Measurements from ENCODE around the gene U2AF2. TPM values are rescaled to one million over a fixed set of nuclear protein-coding genes. Genes with fewer than 3 reads are reported as not detected.

The U2AF2 gene
- total and polyA plus RNA-seq, 9 of the 15 experiments (the other 6 are each of a cell fraction or from before 2014, with no cell fraction given) = 3.0 to 331 (median 157) TPM

- TF ChIP-seq SETDB1 (IDR thresholded peaks at IDR 0.05; ENCODE audit: low read length) (no peak), POLR2B (IDR thresholded peaks at IDR 0.05; ENCODE audit: low read depth, partially characterized antibody) (peak; percentile 59), NBN (IDR thresholded peaks at IDR 0.05; ENCODE audit: low read depth) (no peak), ARID3B (CRISPR knock-in tag; IDR thresholded peaks at IDR 0.05; ENCODE audit: borderline replicate concordance) (no peak), ZNF263 (CRISPR knock-in tag; IDR thresholded peaks at IDR 0.05; ENCODE audit: borderline replicate concordance) (no peak)
Measured at GRCh38 chr19:55641426-55642152, 13.2 kb upstream of the U2AF2 start (continued).

GRCh38 chr19:55642153-55643002 is 12.5 kb upstream of the U2AF2 start:
- peak overlapping the region; percentile 88 to 98; a peak in 3 of 4 replicates for H3K9ac ChIP-seq (ENCODE audit: insufficient read depth in 1 of 2, low read depth in 2 of 2, low read length in 2 of 2)
- peak; percentile 40 for FAIRE-seq
- CTCF ChIA-PET (ENCODE audit: low intra/inter-chr PET ratio) = interaction anchor here (0.6 kb wide), 1 partner anchor 682 kb away, joined by 6 read pairs; no protein-coding TSS in a partner anchor
- ATAC-seq = no peak
- H2AFZ ChIP-seq (ENCODE audit: low read depth, low read length) = no peak overlapping the region
- H4K20me1 ChIP-seq (replicated peaks; ENCODE audit: control insufficient read depth, insufficient read depth, low read length) = no peaks in the 10 kb centered on the region
- H3K79me2 ChIP-seq (ENCODE audit: control insufficient read depth, insufficient read depth, low read length) = peaks cover 80% of the 10 kb centered on the region
- DNase-seq (ENCODE audit: extremely low read depth in 1 of 4, low spot score in 3 of 4) = peak in 2 of 4 experiments; percentile 28 to 53
- H3K9me3 ChIP-seq (replicated peaks; ENCODE audit: control insufficient read depth, insufficient read depth, low read depth, low read length) = no peaks in the 10 kb centered on the region
- H3K4me3 ChIP-seq = peak overlapping the region; percentile 94
- H3K27me3 ChIP-seq (ENCODE audit: control insufficient read depth in 2 of 2, insufficient read depth in 2 of 2, low read length in 2 of 2) = no peaks in the 10 kb centered on the region
- peak overlapping the region; percentile 91 for H3K4me2 ChIP-seq (ENCODE audit: insufficient read depth, low read length)
- H3K9me1 ChIP-seq (ENCODE audit: control insufficient read depth, insufficient read depth, low read length) = no peaks in the 10 kb centered on the region
- BruUV-seq (replicated peaks) = TSS peak; percentile 25
- peaks cover 41 to 65% of the 10 kb centered on the region in 2 experiments for H3K4me1 ChIP-seq (replicated peaks in 1 of 2; ENCODE audit: control insufficient read depth in 2 of 2, insufficient read depth in 2 of 2, low read length in 2 of 2)
- H3K27ac ChIP-seq (ENCODE audit: extremely low read depth, low read depth, low read length) = peak overlapping the region; percentile 74; the same call in 2 of the 3 replicates
- POLR2A ChIA-PET = interaction anchor here (0.6 to 2.3 kb wide), 2 partner anchors 12 to 475 kb away, joined by 3 to 8 read pairs; partner anchors contain the start of gene U2AF2
- WGBS (ENCODE audit: insufficient coverage, low coverage, missing lambda C conversion rate) = 17% methylated on average over 30 of the region's 65 CpGs
- H3K36me3 ChIP-seq (ENCODE audit: control insufficient read depth, insufficient read depth, low read length) = peaks cover 36% of the 10 kb centered on the region; the same call in 2 of the 3 replicates
- intact Hi-C loops (cut with micrococcal nuclease) = no loop called here
- in situ Hi-C loops (cut with MboI) = loop anchor here (25.0 kb wide), 2 partner anchors 505 to 670 kb away; partner anchors contain the start of genes TNNT1 and ZSCAN5A
- TF ChIP-seq ZBTB33 (CRISPR knock-in tag; IDR thresholded peaks at IDR 0.05) (peak; percentile 87), KDM1A (IDR thresholded peaks at IDR 0.05) (peak; percentile 87 to 89; a peak in 2 of 4 replicates), ZNF655 (CRISPR knock-in tag; IDR thresholded peaks at IDR 0.05) (no peak), NCOA2 (IDR thresholded peaks at IDR 0.05; ENCODE audit: partially characterized antibody in 2 of 2) (no peak), RBM39 (optimal IDR thresholded peaks at IDR 0.05; ENCODE audit: low read depth, low read length) (no peak), ZFP1 (CRISPR knock-in tag; IDR thresholded peaks at IDR 0.05) (no peak)
- TF ChIP-seq, protein P1, sequence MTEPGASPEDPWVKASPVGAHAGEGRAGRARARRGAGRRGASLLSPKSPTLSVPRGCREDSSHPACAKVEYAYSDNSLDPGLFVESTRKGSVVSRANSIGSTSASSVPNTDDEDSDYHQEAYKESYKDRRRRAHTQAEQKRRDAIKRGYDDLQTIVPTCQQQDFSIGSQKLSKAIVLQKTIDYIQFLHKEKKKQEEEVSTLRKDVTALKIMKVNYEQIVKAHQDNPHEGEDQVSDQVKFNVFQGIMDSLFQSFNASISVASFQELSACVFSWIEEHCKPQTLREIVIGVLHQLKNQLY (CRISPR knock-in tag; conservative IDR thresholded peaks at IDR 0.05) = no peak

All from K562 (cell line).